ENCODE results near the gene PACS1. TPM values are rescaled to one million over a fixed set of nuclear protein-coding genes. Genes with fewer than 3 reads are reported as not detected.

Gene PACS1
- polyA plus RNA-seq, result 1.0 and 2.4 TPM in 2 replicates

DNA sequence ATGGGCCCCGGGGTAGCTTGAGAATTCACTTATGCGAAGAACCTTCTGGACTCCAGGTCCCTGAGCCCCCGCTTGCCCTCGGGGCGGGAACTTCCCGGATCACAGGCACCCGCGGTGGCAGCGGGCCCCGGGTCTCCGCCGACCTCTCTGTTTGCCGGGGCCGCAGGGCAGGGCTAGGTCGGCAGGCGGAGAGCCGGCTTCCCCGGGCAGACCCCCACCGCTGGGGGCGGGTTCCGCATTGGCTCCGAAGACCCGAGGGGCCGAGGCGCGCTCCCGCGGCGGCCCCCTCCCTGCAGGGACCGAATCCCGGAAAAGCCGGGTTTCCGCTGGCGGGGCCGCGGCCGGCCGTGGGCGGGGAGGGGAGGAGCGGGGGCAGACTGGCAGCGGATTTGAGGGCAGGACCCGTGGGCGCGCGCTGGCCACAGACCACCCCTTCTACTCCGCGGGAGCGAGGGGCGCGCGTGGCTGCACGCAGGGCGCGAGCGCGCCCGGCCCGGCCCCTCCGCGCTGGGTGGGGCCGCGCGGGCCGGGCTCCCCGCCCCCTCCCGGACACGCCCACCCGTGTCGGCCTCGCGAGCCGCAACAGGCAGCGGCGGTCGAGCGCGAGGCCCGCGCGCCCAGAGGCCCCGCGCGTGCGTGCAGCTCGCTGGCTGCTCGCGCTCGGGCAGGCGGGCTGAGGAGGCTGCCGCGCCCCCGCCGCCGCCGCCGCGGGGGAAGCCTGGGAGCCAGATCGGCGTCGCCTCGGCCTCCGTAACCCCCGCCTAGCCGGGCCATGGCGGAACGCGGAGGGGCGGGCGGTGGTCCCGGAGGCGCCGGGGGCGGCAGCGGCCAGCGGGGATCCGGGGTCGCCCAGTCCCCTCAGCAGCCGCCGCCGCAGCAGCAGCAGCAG is at the start of gene PACS1:
TSS of gene PACS1 (plus strand) at position 558 of the 889 bp plus-strand sequence. CDS start at position 773, 215 bp downstream.

DNA sequence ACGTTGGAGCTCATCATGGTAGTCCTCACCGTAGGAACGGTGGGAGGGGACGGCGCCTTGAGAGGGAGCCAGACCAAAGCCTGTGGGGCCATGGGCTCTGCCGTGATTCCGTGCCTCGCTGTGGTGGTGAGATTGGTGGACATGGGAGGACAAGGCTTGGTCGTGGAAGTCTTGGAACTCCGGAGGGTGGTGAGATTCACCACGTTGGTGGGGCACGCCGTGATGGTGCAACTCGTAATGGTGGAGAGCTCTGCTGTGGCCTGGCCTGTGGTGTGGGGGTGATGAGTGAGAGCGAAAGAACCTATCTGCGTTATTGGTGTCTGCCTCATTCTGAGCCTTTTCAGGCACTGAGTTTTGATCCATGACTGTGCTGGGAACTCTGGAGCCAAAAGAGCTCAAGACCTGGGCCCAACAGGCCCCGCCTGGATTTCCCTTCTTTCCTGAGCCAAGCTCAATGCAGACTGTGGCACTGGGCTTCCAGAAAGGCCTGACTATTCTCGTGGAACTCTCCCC is 44.0 kb upstream of the PACS1 start, which contains the start of gene CATSPER1:
TSS of gene CATSPER1 (minus strand) at position 463 of the 513 bp plus-strand sequence. CDS start at position 363, 100 bp downstream.

DNA sequence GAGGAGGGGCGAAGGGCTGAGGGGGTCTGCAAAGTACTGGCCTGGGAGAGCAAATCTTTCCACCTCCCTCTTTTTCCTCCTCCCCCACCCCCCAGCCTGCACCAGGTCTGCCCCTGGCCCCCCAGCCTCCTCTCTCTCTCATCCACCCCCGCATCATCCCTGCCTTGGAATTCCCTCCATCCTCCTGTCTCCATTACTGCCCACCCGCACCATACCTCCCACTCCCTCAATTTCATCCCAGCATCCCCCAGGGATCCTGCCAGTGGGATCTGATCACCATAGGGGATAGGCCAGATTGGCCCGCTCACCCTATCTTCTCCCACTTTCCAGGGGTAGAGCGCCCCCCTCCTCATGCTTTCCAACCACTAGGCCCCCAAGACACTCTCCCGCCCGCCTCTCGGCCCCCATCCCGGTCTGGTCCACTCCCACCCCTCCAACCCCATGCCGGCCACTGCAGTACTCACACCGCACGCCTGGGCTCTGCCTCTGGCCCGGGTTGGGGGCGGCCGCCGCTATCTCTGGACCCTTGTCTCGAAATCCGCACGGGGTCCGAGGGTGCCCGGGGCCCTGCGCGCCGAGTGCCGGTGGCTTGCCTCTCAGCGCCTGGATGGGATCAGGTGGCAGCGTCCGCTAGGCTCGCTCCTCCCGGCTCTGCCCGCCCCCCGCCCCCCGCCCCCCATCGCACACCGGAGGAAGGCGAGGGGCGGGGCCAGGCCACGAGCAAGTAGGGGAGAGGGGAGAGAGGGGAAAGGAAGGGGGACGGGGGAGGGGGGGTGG is 21.3 kb upstream of the PACS1 start, which contains the start of gene GAL3ST3:
TSS of gene GAL3ST3 (minus strand) at position 615 of the 777 bp plus-strand sequence. CDS start 3,746 bp downstream, outside the sequence.

DNA sequence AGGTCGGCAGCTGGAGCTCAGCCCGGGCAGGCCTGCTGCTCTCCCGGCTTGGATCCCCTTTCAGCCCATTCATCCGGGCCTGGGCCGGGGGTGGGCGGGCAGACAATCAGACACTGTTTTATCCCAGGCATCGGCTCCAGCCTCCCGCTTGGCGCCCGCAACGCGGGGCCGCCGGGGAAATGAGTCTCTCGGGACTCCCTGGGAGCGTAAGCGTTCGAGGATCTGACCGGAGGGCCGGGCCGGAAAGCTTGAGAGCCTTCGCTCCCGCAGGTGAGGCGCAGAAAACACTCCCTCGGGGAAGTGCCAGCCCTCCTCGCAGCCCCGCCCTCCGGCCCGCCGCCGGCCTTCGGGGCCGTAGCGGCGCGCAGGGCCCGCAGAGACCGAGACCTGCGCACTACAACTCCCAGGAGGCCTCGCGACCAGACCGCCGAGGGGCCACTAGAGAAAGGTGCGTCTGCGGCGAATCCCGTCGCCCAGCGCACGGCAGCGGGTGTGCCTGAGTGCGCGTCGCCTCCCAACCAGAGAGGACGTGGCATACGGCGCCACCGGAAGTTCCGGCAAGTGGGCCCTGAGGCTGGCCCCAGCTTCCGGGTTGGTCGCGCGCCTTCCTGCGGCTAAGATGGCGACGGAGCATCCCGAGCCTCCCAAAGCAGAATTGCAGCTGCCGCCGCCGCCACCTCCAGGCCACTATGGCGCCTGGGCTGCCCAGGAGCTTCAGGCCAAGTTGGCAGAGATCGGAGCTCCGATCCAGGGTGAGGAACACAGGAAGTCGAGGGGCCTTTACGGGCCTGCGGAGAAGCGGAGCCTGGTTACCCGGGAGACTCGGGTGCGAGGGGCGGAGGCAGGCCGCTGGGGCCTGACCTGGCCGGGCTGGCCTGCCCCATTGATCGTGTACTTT is 18.1 kb upstream of the PACS1 start, which contains the start of gene SF3B2:
TSS of gene SF3B2 (plus strand) at position 599 of the 898 bp plus-strand sequence. CDS start at position 620, 21 bp downstream.

DNA sequence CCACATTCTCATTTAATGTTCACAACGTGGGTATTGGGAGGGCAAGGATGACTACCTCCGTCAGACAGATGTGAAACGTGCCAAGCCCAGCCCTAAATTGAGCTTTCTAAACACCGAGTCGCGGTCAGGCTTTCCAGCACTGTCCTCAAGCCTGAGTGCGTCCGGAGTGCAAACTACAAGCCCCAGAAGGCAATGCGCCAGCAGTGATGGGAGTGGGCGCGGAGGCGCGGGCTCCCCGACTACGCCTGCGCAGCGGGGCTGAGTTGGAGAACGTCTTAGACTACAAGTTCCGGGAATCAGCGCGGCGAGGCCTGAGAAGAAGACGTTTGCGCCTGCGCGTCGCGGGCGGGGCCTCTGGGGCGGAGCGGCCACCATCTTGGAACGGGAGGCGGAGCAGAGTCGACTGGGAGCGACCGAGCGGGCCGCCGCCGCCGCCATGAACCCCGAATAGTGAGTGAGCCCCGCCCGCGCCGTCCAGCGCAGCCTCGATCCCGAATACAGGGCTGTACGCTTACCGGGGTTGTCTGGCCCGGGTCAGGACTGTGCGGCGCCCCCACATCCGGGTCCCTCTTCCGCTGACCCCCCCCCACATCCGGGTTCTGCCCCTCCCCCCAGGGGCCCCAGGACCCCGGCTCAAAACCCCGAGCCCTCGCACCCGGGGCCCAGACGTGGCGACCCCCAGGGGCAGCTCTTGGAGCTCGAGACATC is 198.3 kb downstream of the PACS1 start, which contains the start of gene RAB1B:
TSS of gene RAB1B (plus strand) at position 396 of the 708 bp plus-strand sequence. CDS start at position 437, 41 bp downstream.

DNA sequence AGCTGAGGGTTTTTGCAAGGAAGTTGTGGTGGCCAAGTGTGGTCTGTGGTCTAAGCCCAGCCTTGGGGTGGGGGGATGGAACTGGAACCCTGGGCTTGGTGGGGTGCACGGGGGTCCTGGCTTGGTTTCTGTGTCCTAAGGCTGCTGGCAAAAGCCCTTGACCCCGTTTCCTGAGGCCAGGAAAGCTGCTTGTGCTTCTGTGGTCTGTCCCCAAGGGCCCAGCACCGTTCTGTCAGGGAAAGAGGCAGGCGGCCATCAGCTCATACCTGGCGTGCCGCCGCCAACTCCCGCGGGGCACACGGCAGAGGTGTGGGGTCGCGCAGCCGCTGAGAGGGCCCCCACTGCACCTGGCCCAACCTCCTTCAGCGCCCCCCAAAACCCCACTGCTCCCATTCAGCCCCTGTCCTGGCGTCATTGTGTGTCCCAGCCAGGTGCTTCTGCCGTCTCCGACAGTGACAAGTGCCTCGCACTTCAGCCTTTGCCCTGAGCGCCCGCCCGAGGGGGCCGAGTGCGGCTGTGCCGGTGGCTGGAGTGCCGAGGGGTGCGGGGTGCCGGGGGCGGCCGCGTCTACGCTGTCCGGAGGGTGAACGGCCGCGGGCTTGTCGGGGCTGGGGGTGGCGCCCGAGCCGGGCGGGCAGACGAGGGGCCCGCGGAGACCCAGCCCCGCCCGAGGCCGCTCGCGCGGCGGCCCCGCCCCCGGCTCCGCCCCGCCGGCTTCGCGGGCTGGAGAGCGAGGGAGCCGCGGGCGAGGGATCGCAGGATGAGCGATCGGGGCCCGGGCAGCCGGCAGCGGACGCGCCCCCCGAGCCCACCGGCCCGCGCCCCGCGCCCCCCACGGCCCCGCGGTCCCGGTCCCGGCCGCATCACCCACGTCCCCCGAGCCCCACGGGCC is 207.6 kb downstream of the PACS1 start, which contains the start of gene CNIH2:
TSS of gene CNIH2 (plus strand) at position 705 of the 892 bp plus-strand sequence. CDS start 282 bp downstream, outside the sequence.

DNA sequence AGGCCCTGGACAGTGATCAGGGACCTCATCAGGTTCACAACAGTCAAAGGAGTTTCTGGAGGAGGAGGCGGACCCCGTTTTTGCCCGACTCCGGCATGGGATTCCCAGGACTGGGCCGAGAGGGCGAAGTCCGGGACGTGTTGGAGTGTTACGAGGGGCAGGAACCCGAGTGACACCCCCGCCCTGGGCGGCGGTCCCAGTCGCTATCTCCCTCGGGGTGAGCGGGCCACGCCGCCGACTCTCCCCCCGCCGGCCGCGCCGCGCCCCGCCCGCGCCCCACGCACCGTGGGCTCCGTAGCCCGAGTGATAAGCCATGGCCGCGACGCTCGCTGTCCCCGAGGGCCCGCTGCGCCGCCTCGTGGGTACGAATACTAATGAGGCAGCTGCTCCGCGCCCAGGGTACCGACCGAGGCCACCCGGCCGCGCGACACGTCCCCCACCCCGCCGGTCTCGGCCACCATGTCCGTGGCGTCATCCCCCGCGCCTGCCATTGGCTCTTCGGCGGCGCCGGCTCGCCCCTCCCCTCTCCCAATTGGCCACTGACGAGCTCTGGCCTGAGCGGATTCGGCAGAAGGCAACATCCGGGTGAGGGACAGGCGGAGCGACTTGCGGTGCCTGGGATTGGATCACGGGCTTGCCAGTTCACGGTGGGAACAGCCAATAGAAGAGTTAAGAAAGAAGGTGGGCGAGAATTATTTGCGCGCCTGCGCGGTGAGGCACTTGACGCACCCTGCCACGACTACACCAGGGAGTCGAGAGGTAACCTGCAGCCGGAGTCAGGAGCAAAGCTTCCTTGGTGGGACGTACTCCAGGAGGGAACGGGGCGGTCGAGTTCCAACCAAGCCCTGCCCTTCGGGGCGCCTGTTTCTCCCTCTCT is 218.8 kb downstream of the PACS1 start, which contains the start of gene YIF1A:
TSS of gene YIF1A (minus strand) at position 473 of the 877 bp plus-strand sequence. CDS start at position 315, 158 bp downstream.

DNA sequence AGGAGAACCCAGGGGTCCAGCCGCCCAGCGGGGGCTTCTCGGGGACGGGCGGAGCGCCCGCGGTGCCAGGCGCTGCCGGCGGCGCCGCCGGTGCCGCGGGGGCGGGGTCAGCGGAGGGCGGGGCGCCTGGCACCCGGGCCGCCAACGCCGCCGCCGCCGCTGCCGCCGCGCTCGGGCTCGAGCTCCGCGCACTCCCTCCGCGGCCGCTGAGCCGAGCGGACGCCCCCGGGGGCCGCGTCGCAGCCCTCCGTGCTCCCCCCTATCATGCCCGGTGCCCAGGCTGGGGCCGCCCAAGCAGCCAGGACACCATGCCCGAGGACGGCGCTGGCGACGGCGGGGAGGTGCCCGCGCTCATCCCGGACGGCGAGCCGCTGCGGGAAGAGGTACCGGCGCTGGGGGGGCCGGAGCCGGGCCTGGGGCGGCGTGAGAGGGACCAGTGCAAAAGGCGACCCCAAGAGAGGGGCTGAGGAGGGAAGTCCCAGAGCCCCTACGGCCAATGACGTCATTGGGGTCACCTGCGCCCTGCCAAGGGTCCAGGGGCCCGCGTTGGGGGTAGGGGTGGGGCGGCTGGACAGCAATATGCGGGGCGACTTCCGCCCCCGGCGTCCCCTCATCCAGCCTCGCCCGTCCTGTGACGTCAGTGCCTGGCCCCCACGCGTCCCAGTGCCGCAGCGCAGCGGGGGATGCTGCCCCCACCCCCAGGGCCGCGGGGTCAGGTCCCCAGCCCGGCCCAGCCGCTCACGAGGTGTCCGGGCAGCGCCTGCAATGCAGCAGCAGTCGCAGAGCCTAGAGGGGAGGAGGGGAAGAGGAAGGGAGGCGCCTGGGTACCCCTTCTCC is 221.9 kb downstream of the PACS1 start, which contains the start of gene TMEM151A:
TSS of gene TMEM151A (plus strand) at position 189 of the 837 bp plus-strand sequence. CDS start at position 309, 120 bp downstream.

Other genes with a start within 250 kb of the PACS1 start
- 2.2 and 4.6 TPM in 2 replicates for gene SNX32, start 236.3 kb upstream of the PACS1 start, polyA plus RNA-seq
- gene CFL1, start 212.1 kb upstream of the PACS1 start, polyA plus RNA-seq, result 185 and 274 TPM in 2 replicates
- 9.5 and 11.2 TPM in 2 replicates for gene MUS81, start 209.8 kb upstream of the PACS1 start, polyA plus RNA-seq
- 0.31 and 1.8 TPM in 2 replicates for gene EFEMP2, start 197.5 kb upstream of the PACS1 start, polyA plus RNA-seq
- not detected in 2 replicates for gene CTSW, start 190.4 kb upstream of the PACS1 start, polyA plus RNA-seq
- gene FIBP, start 181.8 kb upstream of the PACS1 start, polyA plus RNA-seq, result 37.0 and 67.8 TPM in 2 replicates
- 2.2 and 2.7 TPM in 2 replicates for gene CCDC85B, start 179.6 kb upstream of the PACS1 start, polyA plus RNA-seq
- gene FOSL1, start 169.9 kb upstream of the PACS1 start, polyA plus RNA-seq, result not detected in 2 replicates
- 12.4 and 15.2 TPM in 2 replicates for gene C11orf68, start 151.2 kb upstream of the PACS1 start, polyA plus RNA-seq
- gene DRAP1, start 150.8 kb upstream of the PACS1 start, polyA plus RNA-seq, result 32.5 and 40.9 TPM in 2 replicates
- 0.73 TPM in 1 of 2 replicates, not detected in the other for gene TSGA10IP, start 124.8 kb upstream of the PACS1 start, polyA plus RNA-seq
- 22.8 and 46.8 TPM in 2 replicates for gene SART1, start 108.5 kb upstream of the PACS1 start, polyA plus RNA-seq
- gene EIF1AD, start 68.1 kb upstream of the PACS1 start, polyA plus RNA-seq, result 30.9 and 38.3 TPM in 2 replicates
- gene BANF1, start 67.8 kb upstream of the PACS1 start, polyA plus RNA-seq, result 356 and 424 TPM in 2 replicates
- not detected in 2 replicates for gene CST6, start 58.3 kb upstream of the PACS1 start, polyA plus RNA-seq
- 0.59 TPM in 1 of 2 replicates, not detected in the other for gene CATSPER1, start 43.8 kb upstream of the PACS1 start, polyA plus RNA-seq
- 8.7 and 19.5 TPM in 2 replicates for gene GAL3ST3, start 21.1 kb upstream of the PACS1 start, polyA plus RNA-seq
- 63.3 and 67.3 TPM in 2 replicates for gene SF3B2, start 17.9 kb upstream of the PACS1 start, polyA plus RNA-seq
- 2.0 and 2.2 TPM in 2 replicates for gene KLC2, start 187.4 kb downstream of the PACS1 start, polyA plus RNA-seq
- 12.7 and 16.6 TPM in 2 replicates for gene RAB1B, start 198.4 kb downstream of the PACS1 start, polyA plus RNA-seq
- gene CNIH2, start 207.9 kb downstream of the PACS1 start, polyA plus RNA-seq, result 5.1 and 9.1 TPM in 2 replicates
- gene YIF1A, start 218.9 kb downstream of the PACS1 start, polyA plus RNA-seq, result 11.5 and 12.7 TPM in 2 replicates
- 6.2 and 8.1 TPM in 2 replicates for gene TMEM151A, start 221.6 kb downstream of the PACS1 start, polyA plus RNA-seq
- not detected in 2 replicates for gene CD248, start 246.8 kb downstream of the PACS1 start, polyA plus RNA-seq

All from Purkinje cell (primary cell).